ENCODE data around the gene SDK2. TPM values are rescaled to one million over a fixed set of nuclear protein-coding genes. Genes with fewer than 3 reads are reported as not detected.

SDK2 gene
- total and polyA plus RNA-seq, 2 experiments from 2014 or later: 0.74 to 5.1 TPM

GRCh38 chr17:73589363-73589980, 54.8 kb downstream of the SDK2 start:
- H3K27me3 ChIP-seq (ENCODE audit: insufficient read depth): no peaks in the 10 kb centered on the region
- Mint-ChIP-seq H3K27me3 (ENCODE audit: insufficient read depth, low read depth, poor library complexity) (peaks cover 5% of the 10 kb centered on the region), H3K27ac (no peak overlapping the region), H3K9me3 (no peaks in the 10 kb centered on the region), H3K4me3 (no peak overlapping the region), H3K4me1 (peaks cover 49% of the 10 kb centered on the region), H3K36me3 (ENCODE audit: low read depth) (no peaks in the 10 kb centered on the region)
- no peaks in the 10 kb centered on the region for H3K36me3 ChIP-seq (ENCODE audit: insufficient read depth)
- H3K79me2 ChIP-seq (replicated peaks; ENCODE audit: insufficient read depth): no peaks in the 10 kb centered on the region
- ATAC-seq: peak; percentile 19; the same call in 2 of the 3 replicates
- no peak for DNase-seq (ENCODE audit: low spot score)
- H3K9me2 ChIP-seq (ENCODE audit: insufficient read depth): no peaks in the 10 kb centered on the region
- H4K20me1 ChIP-seq (replicated peaks; ENCODE audit: insufficient read depth): no peaks in the 10 kb centered on the region
- H3K4me2 ChIP-seq: no peak overlapping the region
- H3F3A ChIP-seq (replicated peaks; ENCODE audit: low read depth): no peaks in the 10 kb centered on the region
- no peak overlapping the region for H3K27ac ChIP-seq (ENCODE audit: low read depth)
- H3K4me3 ChIP-seq: no peak overlapping the region
- TF ChIP-seq REST (IDR thresholded peaks at IDR 0.05; ENCODE audit: unreplicated experiment): no peak
- H2AFZ ChIP-seq: no peak overlapping the region
- peaks cover 21% of the 10 kb centered on the region; the same call in 1 of the 2 replicates for H3K4me1 ChIP-seq (ENCODE audit: insufficient read depth)

GRCh38 chr17:73588891-73589290, 55.4 kb downstream of the SDK2 start:
- H3K4me3 Mint-ChIP-seq: no peak overlapping the region
- H3F3A ChIP-seq (replicated peaks; ENCODE audit: low read depth): no peaks in the 10 kb centered on the region
- peaks cover 4% of the 10 kb centered on the region for H3K27me3 Mint-ChIP-seq (ENCODE audit: insufficient read depth, low read depth, poor library complexity)
- no peaks in the 10 kb centered on the region for H3K36me3 ChIP-seq (ENCODE audit: insufficient read depth)
- peaks cover 49% of the 10 kb centered on the region for H3K4me1 Mint-ChIP-seq
- H3K27me3 ChIP-seq (ENCODE audit: insufficient read depth): no peaks in the 10 kb centered on the region
- no peaks in the 10 kb centered on the region for H3K36me3 Mint-ChIP-seq (ENCODE audit: low read depth)
- H4K20me1 ChIP-seq (replicated peaks; ENCODE audit: insufficient read depth): no peaks in the 10 kb centered on the region
- no peaks in the 10 kb centered on the region for H3K9me3 Mint-ChIP-seq
- H3K27ac Mint-ChIP-seq: no peak overlapping the region
- no peak for DNase-seq (ENCODE audit: low spot score)
- no peak overlapping the region for H3K27ac ChIP-seq (ENCODE audit: low read depth)
- no peak overlapping the region for H3K4me2 ChIP-seq
- H3K9me2 ChIP-seq (ENCODE audit: insufficient read depth): no peaks in the 10 kb centered on the region
- peaks cover 21% of the 10 kb centered on the region; the same call in 1 of the 2 replicates for H3K4me1 ChIP-seq (ENCODE audit: insufficient read depth)
- H3K79me2 ChIP-seq (replicated peaks; ENCODE audit: insufficient read depth): no peaks in the 10 kb centered on the region
- H2AFZ ChIP-seq: no peak overlapping the region
- no peak overlapping the region for H3K4me3 ChIP-seq
- ATAC-seq: no peak
- TF ChIP-seq POLR2AphosphoS5 (IDR thresholded peaks at IDR 0.05; ENCODE audit: low read depth) (no peak), ZNF462 (CRISPR knock-in tag; IDR thresholded peaks at IDR 0.05) (no peak), CREB1 (CRISPR knock-in tag; IDR thresholded peaks at IDR 0.05; ENCODE audit: low read depth) (no peak), ETS1 (IDR thresholded peaks at IDR 0.05) (no peak), EZH2phosphoT487 (IDR thresholded peaks at IDR 0.05; ENCODE audit: unreplicated experiment) (no peak), ZNF331 (CRISPR knock-in tag; IDR thresholded peaks at IDR 0.05; ENCODE audit: low read depth) (no peak), JUNB (IDR thresholded peaks at IDR 0.05; ENCODE audit: unreplicated experiment) (no peak)
